PFSK-1 (cell line): Measurements from ENCODE around the gene MUC22.

Experiments used
- FOXP2 ChIP-seq: optimal IDR thresholded peaks from 2 replicates; pipeline ENCODE3; 2011; ENCODE audit warnings: borderline replicate concordance, control low read depth, inconsistent platforms; ENCODE audit not compliant: insufficient read depth; ENCODE audit errors: extremely low read length, extremely low read depth
- POLR2AphosphoS5 ChIP-seq: IDR thresholded peaks from 2 replicates; pipeline ENCODE4 v1.6.1; 2012; ENCODE audit warnings: low read depth, mild to moderate bottlenecking, control low read depth, low read length, moderate library complexity
- REST ChIP-seq, 2 experiments: IDR thresholded peaks; 2 replicates each; pipeline versions ENCODE4 v1.6.1 to v1.8.0; 2011 to 2012; ENCODE audit warnings: low read depth in 2 of 2, low read length in 2 of 2, control low read depth in 1 of 2, inconsistent platforms in 1 of 2, mild to moderate bottlenecking in 1 of 2, moderate library complexity in 1 of 2; ENCODE audit not compliant: insufficient read depth in 1 of 2
- SIN3A ChIP-seq: IDR thresholded peaks from 2 replicates; pipeline ENCODE4 v1.6.1; 2012; ENCODE audit warnings: mild to moderate bottlenecking, low read length, moderate library complexity, borderline replicate concordance; ENCODE audit not compliant: insufficient read depth
- TAF1 ChIP-seq: IDR thresholded peaks from 2 replicates; pipeline ENCODE4 v1.6.1; 2012; ENCODE audit warnings: low read length, control low read depth, borderline replicate concordance; ENCODE audit not compliant: insufficient read depth

MUC22 gene

GRCh38 chr6:31004794-31005193 is 5.5 kb upstream of the MUC22 start:
- TF ChIP-seq FOXP2 (no peak), REST (IDR thresholded peaks at IDR 0.05; ENCODE audit: insufficient read depth in 1 of 2, low read depth in 2 of 2, low read length in 2 of 2) (no peak), TAF1 (no peak), POLR2AphosphoS5 (no peak), SIN3A (no peak)

GRCh38 chr6:31005249-31006020 is 4.8 kb upstream of the MUC22 start:
- no peak for TF ChIP-seq SIN3A
- no peak for TF ChIP-seq POLR2AphosphoS5
- TF ChIP-seq TAF1 = no peak

- TF ChIP-seq SIN3A = no peak
- no peak for TF ChIP-seq POLR2AphosphoS5
- no peak for TF ChIP-seq FOXP2
- TF ChIP-seq REST (IDR thresholded peaks at IDR 0.05; ENCODE audit: insufficient read depth in 1 of 2, low read depth in 2 of 2, low read length in 2 of 2) = no peak
- TF ChIP-seq TAF1 = no peak
Observed at GRCh38 chr6:31007694-31008093, 2.6 kb upstream of the MUC22 start.

- TF ChIP-seq REST (IDR thresholded peaks at IDR 0.05; ENCODE audit: insufficient read depth in 1 of 2, low read depth in 2 of 2, low read length in 2 of 2) = no peak
- TF ChIP-seq TAF1 = no peak
- no peak for TF ChIP-seq FOXP2
- no peak for TF ChIP-seq SIN3A
- no peak for TF ChIP-seq POLR2AphosphoS5
Observed at GRCh38 chr6:31008165-31008564, 2.1 kb upstream of the MUC22 start.

GRCh38 chr6:31009731-31010130 is 543 bp upstream of the MUC22 start:
- TF ChIP-seq POLR2AphosphoS5 (no peak), TAF1 (no peak), SIN3A (no peak), FOXP2 (no peak), REST (IDR thresholded peaks at IDR 0.05; ENCODE audit: insufficient read depth in 1 of 2, low read depth in 2 of 2, low read length in 2 of 2) (no peak)
